ENCODE measurements around the gene SLC18B1. TPM values are rescaled to one million over a fixed set of nuclear protein-coding genes. Genes with fewer than 3 reads are reported as not detected.

Gene SLC18B1
- total and polyA plus RNA-seq, 5 donors: 3.1 to 5.9 (median 5.1) TPM

- H3K4me1 ChIP-seq (ENCODE audit: control insufficient read depth, insufficient read depth, low read length): no peaks in the 10 kb centered on the region
- no peak for ATAC-seq
Observed at GRCh38 chr6:132746048-132746447, 52.4 kb downstream of the SLC18B1 start.

GRCh38 chr6:132742495-132742894 is 55.9 kb downstream of the SLC18B1 start:
- no peaks in the 10 kb centered on the region for H3K9me3 ChIP-seq (ENCODE audit: control insufficient read depth, low read length)
- no peaks in the 10 kb centered on the region for H3K27me3 ChIP-seq (ENCODE audit: control insufficient read depth, insufficient read depth)
- ATAC-seq: peak in 1 of 2 donors; percentile 35
- no peak overlapping the region for H3K27ac ChIP-seq (ENCODE audit: low read length)
- 51% methylated on average over 4 of the region's 4 CpGs for WGBS
- no peak overlapping the region for H3K4me3 ChIP-seq (ENCODE audit: low read length)
- no peak for DNase-seq
- intact Hi-C loops (cut with DNase I): no loop called here
- no peaks in the 10 kb centered on the region for H3K4me1 ChIP-seq (ENCODE audit: control insufficient read depth, insufficient read depth, low read length)

More at GRCh38 chr6:132746048-132746447, 52.4 kb downstream of the SLC18B1 start:
- intact Hi-C loops (cut with DNase I): no loop called here
- Histone ChIP-seq H3K27me3 (ENCODE audit: control insufficient read depth, insufficient read depth) (no peaks in the 10 kb centered on the region), H3K27ac (ENCODE audit: low read length) (no peak overlapping the region), H3K9me3 (ENCODE audit: control insufficient read depth, low read length) (no peaks in the 10 kb centered on the region), H3K4me3 (ENCODE audit: low read length) (no peak overlapping the region)
- no peak for DNase-seq
- 59% methylated on average over 1 of the region's 1 CpG for WGBS

GRCh38 chr6:132741281-132741680 is 57.2 kb downstream of the SLC18B1 start:
- no peaks in the 10 kb centered on the region for H3K9me3 ChIP-seq (ENCODE audit: control insufficient read depth, low read length)
- ATAC-seq (no peak), DNase-seq (no peak)
- H3K4me1 ChIP-seq (ENCODE audit: control insufficient read depth, insufficient read depth, low read length): no peaks in the 10 kb centered on the region
- intact Hi-C loops (cut with DNase I): no loop called here
- no peak overlapping the region for H3K4me3 ChIP-seq (ENCODE audit: low read length)
- no peaks in the 10 kb centered on the region for H3K27me3 ChIP-seq (ENCODE audit: control insufficient read depth, insufficient read depth)
- WGBS: 63% methylated on average over 1 of the region's 1 CpG
- H3K27ac ChIP-seq (ENCODE audit: low read length): no peak overlapping the region

- WGBS: 61% methylated on average over 1 of the region's 1 CpG
- intact Hi-C loops (cut with DNase I): no loop called here
- no peak for ATAC-seq
Observed at GRCh38 chr6:132736239-132736638, 62.2 kb downstream of the SLC18B1 start.

GRCh38 chr6:132734694-132735236 is 63.7 kb downstream of the SLC18B1 start:
- intact Hi-C loops (cut with DNase I): no loop called here

More at GRCh38 chr6:132736239-132736638, 62.2 kb downstream of the SLC18B1 start:
- H3K27ac ChIP-seq (ENCODE audit: low read length): no peak overlapping the region
- no peak overlapping the region for H3K4me3 ChIP-seq (ENCODE audit: low read length)
- H3K4me1 ChIP-seq (ENCODE audit: control insufficient read depth, insufficient read depth, low read length): no peaks in the 10 kb centered on the region
- no peak for DNase-seq
- H3K9me3 ChIP-seq (ENCODE audit: control insufficient read depth, low read length): no peaks in the 10 kb centered on the region
- no peaks in the 10 kb centered on the region for H3K27me3 ChIP-seq (ENCODE audit: control insufficient read depth, insufficient read depth)

GRCh38 chr6:132733814-132734213 is 64.6 kb downstream of the SLC18B1 start:
- Histone ChIP-seq H3K9me3 (ENCODE audit: control insufficient read depth, low read length) (no peaks in the 10 kb centered on the region), H3K4me3 (ENCODE audit: low read length) (no peak overlapping the region), H3K4me1 (ENCODE audit: control insufficient read depth, insufficient read depth, low read length) (no peaks in the 10 kb centered on the region), H3K27me3 (ENCODE audit: control insufficient read depth, insufficient read depth) (no peaks in the 10 kb centered on the region), H3K27ac (ENCODE audit: low read length) (no peak overlapping the region)
- 88% methylated on average over 1 of the region's 1 CpG for WGBS
- intact Hi-C loops (cut with DNase I): no loop called here
- ATAC-seq (no peak), DNase-seq (no peak)

More at GRCh38 chr6:132734694-132735236, 63.7 kb downstream of the SLC18B1 start:
- DNase-seq (no peak), ATAC-seq (peak in 1 of 2 donors; percentile 60)
- no peaks in the 10 kb centered on the region for H3K27me3 ChIP-seq (ENCODE audit: control insufficient read depth, insufficient read depth)
- no peak overlapping the region for H3K27ac ChIP-seq (ENCODE audit: low read length)
- 27% methylated on average over 3 of the region's 3 CpGs for WGBS
- H3K9me3 ChIP-seq (ENCODE audit: control insufficient read depth, low read length): no peaks in the 10 kb centered on the region
- no peaks in the 10 kb centered on the region for H3K4me1 ChIP-seq (ENCODE audit: control insufficient read depth, insufficient read depth, low read length)
- H3K4me3 ChIP-seq (ENCODE audit: low read length): no peak overlapping the region

GRCh38 chr6:132733283-132733682 is 65.2 kb downstream of the SLC18B1 start:
- no peak for DNase-seq
- H3K4me1 ChIP-seq (ENCODE audit: control insufficient read depth, insufficient read depth, low read length): no peaks in the 10 kb centered on the region
- ATAC-seq: no peak
- WGBS: 70% methylated on average over 2 of the region's 2 CpGs
- no peaks in the 10 kb centered on the region for H3K27me3 ChIP-seq (ENCODE audit: control insufficient read depth, insufficient read depth)
- no peaks in the 10 kb centered on the region for H3K9me3 ChIP-seq (ENCODE audit: control insufficient read depth, low read length)
- H3K27ac ChIP-seq (ENCODE audit: low read length): no peak overlapping the region
- no peak overlapping the region for H3K4me3 ChIP-seq (ENCODE audit: low read length)
- intact Hi-C loops (cut with DNase I): no loop called here

GRCh38 chr6:132731086-132731485 is 67.4 kb downstream of the SLC18B1 start:
- H3K9me3 ChIP-seq (ENCODE audit: control insufficient read depth, low read length): no peaks in the 10 kb centered on the region
- no peaks in the 10 kb centered on the region for H3K4me1 ChIP-seq (ENCODE audit: control insufficient read depth, insufficient read depth, low read length)
- no peak overlapping the region for H3K4me3 ChIP-seq (ENCODE audit: low read length)
- ATAC-seq: no peak
- DNase-seq: no peak
- H3K27ac ChIP-seq (ENCODE audit: low read length): no peak overlapping the region
- no peaks in the 10 kb centered on the region for H3K27me3 ChIP-seq (ENCODE audit: control insufficient read depth, insufficient read depth)
- intact Hi-C loops (cut with DNase I): no loop called here
- 77% methylated on average over 2 of the region's 2 CpGs for WGBS

GRCh38 chr6:132730560-132730959 is 67.9 kb downstream of the SLC18B1 start:
- Histone ChIP-seq H3K4me3 (ENCODE audit: low read length) (no peak overlapping the region), H3K27me3 (ENCODE audit: control insufficient read depth, insufficient read depth) (no peaks in the 10 kb centered on the region), H3K4me1 (ENCODE audit: control insufficient read depth, insufficient read depth, low read length) (no peaks in the 10 kb centered on the region), H3K9me3 (ENCODE audit: control insufficient read depth, low read length) (no peaks in the 10 kb centered on the region), H3K27ac (ENCODE audit: low read length) (no peak overlapping the region)
- no peak for DNase-seq
- WGBS: 69% methylated on average over 3 of the region's 3 CpGs
- ATAC-seq: no peak
- intact Hi-C loops (cut with DNase I): no loop called here

- H3K4me3 ChIP-seq (ENCODE audit: low read length): no peak overlapping the region
- no peaks in the 10 kb centered on the region for H3K4me1 ChIP-seq (ENCODE audit: control insufficient read depth, insufficient read depth, low read length)
- intact Hi-C loops (cut with DNase I): no loop called here
- no peak for ATAC-seq
- no peaks in the 10 kb centered on the region for H3K27me3 ChIP-seq (ENCODE audit: control insufficient read depth, insufficient read depth)
- H3K27ac ChIP-seq (ENCODE audit: low read length): no peak overlapping the region
- H3K9me3 ChIP-seq (ENCODE audit: control insufficient read depth, low read length): no peaks in the 10 kb centered on the region
- WGBS: 72% methylated on average over 4 of the region's 4 CpGs
- DNase-seq: no peak
Observed at GRCh38 chr6:132728616-132729015, 69.8 kb downstream of the SLC18B1 start.

GRCh38 chr6:132726608-132726975 is 71.8 kb downstream of the SLC18B1 start:
- Histone ChIP-seq H3K4me3 (ENCODE audit: low read length) (no peak overlapping the region), H3K4me1 (ENCODE audit: control insufficient read depth, insufficient read depth, low read length) (no peaks in the 10 kb centered on the region), H3K27ac (ENCODE audit: low read length) (no peak overlapping the region), H3K27me3 (ENCODE audit: control insufficient read depth, insufficient read depth) (no peaks in the 10 kb centered on the region), H3K9me3 (ENCODE audit: control insufficient read depth, low read length) (no peaks in the 10 kb centered on the region)
- DNase-seq (no peak), ATAC-seq (no peak)
- WGBS: 87% methylated on average over 4 of the region's 4 CpGs
- intact Hi-C loops (cut with DNase I): no loop called here
